ENCODE measurements around the gene NT5DC1.

NT5DC1 gene
- 25.5 to 63.9 (median 32.3) reads per million in 9 experiments for total RNA-seq

DNA sequence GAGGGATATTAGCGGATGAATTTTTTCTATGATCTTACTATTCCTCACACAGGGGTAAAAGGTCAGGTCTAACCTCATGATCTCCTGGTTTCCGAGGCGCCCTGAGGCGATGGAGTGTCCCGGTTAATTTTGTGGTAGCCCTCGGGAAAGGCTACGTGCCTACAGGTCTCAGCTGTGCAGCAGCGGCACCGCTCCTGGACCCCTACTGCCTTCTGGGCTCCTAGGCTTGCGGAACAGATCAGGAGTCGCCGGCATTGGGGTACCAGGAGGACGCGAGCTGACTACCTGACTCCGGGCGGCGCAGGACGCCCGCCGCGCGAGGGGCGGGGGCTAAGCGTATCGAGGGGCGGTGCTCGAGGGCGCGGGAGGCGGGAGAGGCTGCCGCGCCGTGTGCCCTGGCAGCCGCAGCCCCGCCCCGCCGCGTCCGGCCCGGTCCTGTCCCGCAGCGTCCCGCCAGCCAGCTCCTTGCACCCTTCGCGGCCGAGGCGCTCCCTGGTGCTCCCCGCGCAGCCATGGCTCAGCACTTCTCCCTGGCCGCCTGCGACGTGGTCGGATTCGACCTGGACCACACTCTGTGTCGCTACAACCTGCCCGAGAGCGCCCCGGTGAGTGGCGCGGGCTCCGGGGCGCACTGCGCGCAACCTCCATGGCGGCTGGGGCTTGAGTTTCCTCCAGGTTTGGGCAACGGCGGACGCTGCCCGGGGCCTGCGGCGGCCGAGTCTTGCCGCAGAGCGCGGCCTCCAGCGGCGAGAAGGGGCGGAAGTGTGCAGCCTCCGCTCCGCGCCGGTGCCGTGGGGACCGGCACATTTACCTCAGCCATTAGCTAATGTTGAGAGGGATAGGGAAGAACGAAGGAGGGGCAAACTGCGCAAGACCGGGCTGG lies at the start of gene NT5DC1:
Gene NT5DC1, plus strand, starts transcription at position 435 of the 883 bp plus-strand sequence. Its CDS starts 78 bp downstream, at position 513.
- peaks cover 42 to 51% of the 10 kb centered on the region in 2 donors for H3K4me1 Mint-ChIP-seq (ENCODE audit: low read depth in 2 of 2)
- peak within 1 kb of the TSS; percentile 85 to 91 for H3K27ac Mint-ChIP-seq
- H3K4me3 Mint-ChIP-seq, result peak within 1 kb of the TSS; percentile 92 to 93
- no peaks in the 10 kb centered on the region for H3K27me3 Mint-ChIP-seq
- no peaks in the 10 kb centered on the region for H3K36me3 Mint-ChIP-seq (ENCODE audit: insufficient read depth)
- DNase-seq (peak; percentile 76 to 82 (median 82)), ATAC-seq (replicated peaks) (peak; percentile 87)
- H3K9me3 Mint-ChIP-seq, result no peaks in the 10 kb centered on the region

DNA sequence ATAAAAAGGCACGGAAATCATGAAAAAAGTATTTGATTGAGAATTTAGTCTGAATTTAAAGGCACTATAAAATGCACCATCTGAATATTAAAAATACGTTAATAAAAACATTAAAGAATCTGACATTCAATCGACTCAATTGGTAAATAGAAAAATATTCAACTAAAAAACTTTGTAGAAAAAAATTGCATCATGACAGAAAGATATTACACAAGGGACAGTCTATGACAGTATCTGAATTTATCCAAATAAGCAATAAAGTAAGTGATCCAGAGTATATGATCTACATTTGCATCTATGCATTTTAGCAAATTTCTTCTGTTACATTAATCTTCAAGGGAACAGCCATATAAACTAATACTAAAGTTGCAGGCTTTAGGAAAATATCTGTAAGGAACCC lies 49.4 kb upstream of the NT5DC1 start:
- Mint-ChIP-seq H3K27me3 (peaks cover 19 to 23% of the 10 kb centered on the region in 2 donors), H3K36me3 (ENCODE audit: insufficient read depth) (no peaks in the 10 kb centered on the region), H3K4me1 (ENCODE audit: low read depth in 2 of 2) (no peaks in the 10 kb centered on the region), H3K27ac (no peak overlapping the region), H3K4me3 (no peak overlapping the region), H3K9me3 (no peaks in the 10 kb centered on the region)
- no peak for ATAC-seq (replicated peaks)
- no peak for DNase-seq

DNA sequence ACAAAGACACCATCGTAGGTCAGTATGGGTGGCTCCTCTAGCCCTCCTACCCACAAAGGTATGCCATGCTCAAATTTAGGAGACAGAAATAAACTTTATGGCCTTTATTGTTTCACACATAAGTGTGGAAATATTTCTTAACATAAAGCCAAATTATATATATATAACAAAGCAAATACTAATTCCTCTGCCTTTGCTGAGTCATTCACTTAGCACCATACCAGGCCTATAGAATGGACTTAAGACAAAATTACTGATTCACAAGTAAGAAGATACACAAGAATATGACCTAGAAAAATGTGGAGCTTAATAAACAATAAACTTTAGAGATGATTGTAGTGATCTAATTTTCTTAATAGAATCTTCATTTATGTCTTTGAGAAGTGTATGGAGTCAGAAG lies 45.1 kb upstream of the NT5DC1 start:
- H3K9me3 Mint-ChIP-seq, result no peaks in the 10 kb centered on the region
- H3K36me3 Mint-ChIP-seq (ENCODE audit: insufficient read depth), result no peaks in the 10 kb centered on the region
- no peak for ATAC-seq (replicated peaks)
- peaks cover 4 to 17% of the 10 kb centered on the region in 2 donors for H3K27me3 Mint-ChIP-seq
- H3K4me1 Mint-ChIP-seq (ENCODE audit: low read depth in 2 of 2), result no peaks in the 10 kb centered on the region
- no peak overlapping the region for H3K27ac Mint-ChIP-seq
- DNase-seq, result no peak
- H3K4me3 Mint-ChIP-seq, result no peak overlapping the region

DNA sequence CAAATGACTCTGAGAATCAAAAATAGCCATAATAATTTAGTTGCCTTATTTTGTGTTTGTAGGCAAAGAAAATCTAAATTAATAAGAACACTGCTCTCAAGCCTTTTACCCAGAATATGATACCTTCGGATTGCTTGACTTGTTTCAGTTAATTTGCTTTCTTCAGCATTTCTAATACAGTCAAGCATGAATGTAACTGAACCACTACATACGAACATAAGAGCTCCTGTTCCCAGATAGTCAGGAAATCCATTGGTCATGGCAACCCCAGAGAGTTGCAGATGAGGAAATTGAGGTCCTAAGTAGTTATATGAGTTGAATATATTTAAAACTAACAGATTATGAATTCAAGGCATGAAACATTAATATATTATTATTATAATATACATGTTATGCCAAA lies 42.9 kb upstream of the NT5DC1 start:
- no peaks in the 10 kb centered on the region for H3K9me3 Mint-ChIP-seq

DNA sequence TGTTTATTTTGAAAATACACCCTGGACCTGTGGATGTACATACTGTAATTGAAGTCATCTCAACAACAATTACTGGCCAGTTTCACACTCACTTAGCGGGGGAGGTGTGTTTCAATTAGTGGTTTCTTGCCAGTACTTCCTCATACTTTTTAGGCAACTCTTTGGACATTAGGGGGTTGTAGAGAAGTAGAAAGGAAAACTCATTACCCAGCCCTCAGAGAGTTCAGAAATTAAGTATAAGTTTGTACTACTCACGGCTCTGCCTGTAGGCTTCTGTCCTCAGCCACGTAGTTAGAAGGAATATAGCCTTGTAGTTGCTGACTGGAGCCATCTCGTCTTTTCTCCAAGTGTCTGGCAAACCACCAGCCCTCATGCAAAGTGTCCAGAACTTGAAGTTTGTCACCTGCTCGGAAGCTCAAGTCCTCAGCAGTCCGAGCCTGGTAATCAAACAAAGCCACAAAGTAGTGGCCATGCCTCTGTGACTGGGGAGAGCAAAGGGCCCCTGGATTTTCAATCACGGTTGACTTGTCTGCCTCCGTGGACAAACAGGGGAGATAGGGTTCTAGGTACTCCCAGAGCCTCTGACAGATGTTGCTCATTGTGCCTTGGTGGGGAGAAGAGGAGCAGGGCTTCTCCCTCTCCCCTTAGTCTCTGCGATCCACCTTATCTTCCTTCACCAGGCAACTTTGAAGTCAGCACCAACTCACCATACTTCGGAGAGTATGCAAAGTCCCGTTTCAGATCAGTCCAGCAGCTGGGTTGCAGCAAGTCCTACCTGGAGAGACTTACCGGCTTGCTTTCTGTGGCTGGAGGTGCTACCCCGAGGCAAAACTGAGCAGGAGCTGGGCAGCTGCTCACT lies 40.7 kb upstream of the NT5DC1 start:
- H3K27me3 Mint-ChIP-seq, result peaks cover 0 to 20% of the 10 kb centered on the region in 2 donors
- H3K36me3 Mint-ChIP-seq (ENCODE audit: insufficient read depth), result no peaks in the 10 kb centered on the region
- DNase-seq (no peak), ATAC-seq (replicated peaks) (no peak)
- no peaks in the 10 kb centered on the region for H3K4me1 Mint-ChIP-seq (ENCODE audit: low read depth in 2 of 2)
- no peak overlapping the region for H3K27ac Mint-ChIP-seq
- H3K4me3 Mint-ChIP-seq, result no peak overlapping the region
- no peaks in the 10 kb centered on the region for H3K9me3 Mint-ChIP-seq

More for the DNA sequence above, 42.9 kb upstream of the NT5DC1 start:
- Mint-ChIP-seq H3K4me1 (ENCODE audit: low read depth in 2 of 2) (no peaks in the 10 kb centered on the region), H3K4me3 (no peak overlapping the region), H3K27ac (no peak overlapping the region), H3K27me3 (peaks cover 0 to 20% of the 10 kb centered on the region in 2 donors), H3K36me3 (ENCODE audit: insufficient read depth) (no peaks in the 10 kb centered on the region)
- DNase-seq (no peak), ATAC-seq (replicated peaks) (no peak)

DNA sequence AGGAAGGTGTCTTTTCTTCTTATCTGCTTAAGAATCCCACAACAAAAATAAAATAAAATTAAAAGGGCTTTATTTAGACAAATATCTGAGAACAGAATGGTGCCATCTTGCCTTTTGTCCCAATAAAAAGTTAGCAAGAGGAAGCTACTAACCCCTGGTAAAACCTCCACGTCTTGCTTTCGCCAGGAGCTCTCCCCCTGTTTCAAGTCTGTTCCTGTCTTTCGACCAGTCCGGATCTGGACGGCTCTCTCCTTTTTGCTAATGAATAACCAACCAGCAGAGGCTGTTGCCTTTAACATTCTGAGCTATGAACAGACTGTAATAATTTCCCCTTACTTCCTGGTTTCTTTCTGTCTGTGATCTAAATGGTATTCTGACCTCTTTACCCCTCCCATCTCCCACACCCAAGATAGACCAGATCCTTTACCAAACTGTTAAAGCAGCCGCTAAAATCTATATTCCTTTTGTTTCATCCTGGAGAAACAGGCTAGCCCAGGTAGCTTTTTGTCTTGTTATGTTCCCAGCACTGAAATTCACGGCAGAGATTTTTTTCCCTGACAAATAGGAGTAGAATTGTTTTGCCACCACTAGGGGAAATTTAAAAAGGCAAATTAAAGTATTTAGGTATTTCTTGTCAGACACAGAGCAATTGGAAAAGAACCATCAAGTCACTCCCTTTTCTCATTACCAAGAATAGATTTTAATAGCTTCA lies 39.9 kb upstream of the NT5DC1 start, which contains the start of gene FRK:
Gene FRK, minus strand, starts transcription at position 320 of the 712 bp plus-strand sequence. CDS start 580 bp downstream, outside the sequence.
- H3K9me3 Mint-ChIP-seq, result no peaks in the 10 kb centered on the region
- no peak for DNase-seq
- no peaks in the 10 kb centered on the region for H3K4me1 Mint-ChIP-seq (ENCODE audit: low read depth in 2 of 2)
- ATAC-seq (replicated peaks), result no peak
- H3K27me3 Mint-ChIP-seq, result peaks cover 0 to 20% of the 10 kb centered on the region in 2 donors
- H3K36me3 Mint-ChIP-seq (ENCODE audit: insufficient read depth), result no peaks in the 10 kb centered on the region
- no peak within 1 kb of the TSS for H3K27ac Mint-ChIP-seq
- no peak within 1 kb of the TSS for H3K4me3 Mint-ChIP-seq

DNA sequence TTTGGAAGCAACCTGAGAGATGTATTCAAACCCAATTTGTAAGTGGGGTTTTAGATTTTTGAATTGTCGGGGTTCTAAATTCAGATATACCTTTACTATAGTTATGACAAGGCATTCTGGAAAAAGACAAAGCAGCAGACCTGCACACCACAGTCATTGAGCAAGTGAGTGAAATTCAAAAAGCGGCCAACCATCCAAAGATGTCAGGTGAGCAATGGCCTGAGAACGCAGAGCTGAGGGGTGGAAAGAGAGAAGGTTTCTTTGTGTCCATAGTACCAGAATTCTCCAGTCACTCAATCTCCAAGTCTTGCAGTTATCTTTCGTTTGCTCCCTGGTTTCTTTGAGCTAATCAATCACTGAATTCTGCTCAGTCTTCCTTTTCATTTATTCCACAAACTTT lies 38.2 kb upstream of the NT5DC1 start:
- DNase-seq, result no peak
- H3K27ac Mint-ChIP-seq, result no peak overlapping the region
- ATAC-seq (replicated peaks), result no peak
- no peaks in the 10 kb centered on the region for H3K9me3 Mint-ChIP-seq
- no peak overlapping the region for H3K4me3 Mint-ChIP-seq
- H3K27me3 Mint-ChIP-seq, result peaks cover 7 to 17% of the 10 kb centered on the region in 2 donors
- no peaks in the 10 kb centered on the region for H3K36me3 Mint-ChIP-seq (ENCODE audit: insufficient read depth)
- H3K4me1 Mint-ChIP-seq (ENCODE audit: low read depth in 2 of 2), result no peaks in the 10 kb centered on the region

DNA sequence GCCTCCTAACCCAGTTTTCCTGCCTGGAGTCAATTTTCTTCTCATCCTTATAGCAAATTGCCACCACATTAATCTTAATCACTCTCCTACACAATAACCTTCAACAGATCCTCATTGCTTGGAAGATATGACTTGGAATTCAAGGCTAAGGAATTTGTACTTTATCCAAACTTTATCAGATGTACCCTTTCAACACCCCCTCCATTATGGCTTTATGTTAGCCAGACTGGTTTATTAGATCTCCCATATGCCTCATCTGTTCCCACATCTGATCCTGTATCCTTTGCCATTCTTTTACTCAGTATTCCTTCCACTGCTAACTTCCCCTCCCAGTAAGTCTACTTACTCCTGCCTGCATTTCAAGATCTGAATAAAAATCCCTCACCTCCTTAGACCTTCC lies 36.0 kb upstream of the NT5DC1 start:
- H3K9me3 Mint-ChIP-seq, result no peaks in the 10 kb centered on the region
- H3K27ac Mint-ChIP-seq, result no peak overlapping the region
- peaks cover 7 to 14% of the 10 kb centered on the region in 2 donors for H3K27me3 Mint-ChIP-seq
- ATAC-seq (replicated peaks) (no peak), DNase-seq (no peak)
- no peaks in the 10 kb centered on the region for H3K36me3 Mint-ChIP-seq (ENCODE audit: insufficient read depth)
- no peaks in the 10 kb centered on the region for H3K4me1 Mint-ChIP-seq (ENCODE audit: low read depth in 2 of 2)
- H3K4me3 Mint-ChIP-seq, result no peak overlapping the region

DNA sequence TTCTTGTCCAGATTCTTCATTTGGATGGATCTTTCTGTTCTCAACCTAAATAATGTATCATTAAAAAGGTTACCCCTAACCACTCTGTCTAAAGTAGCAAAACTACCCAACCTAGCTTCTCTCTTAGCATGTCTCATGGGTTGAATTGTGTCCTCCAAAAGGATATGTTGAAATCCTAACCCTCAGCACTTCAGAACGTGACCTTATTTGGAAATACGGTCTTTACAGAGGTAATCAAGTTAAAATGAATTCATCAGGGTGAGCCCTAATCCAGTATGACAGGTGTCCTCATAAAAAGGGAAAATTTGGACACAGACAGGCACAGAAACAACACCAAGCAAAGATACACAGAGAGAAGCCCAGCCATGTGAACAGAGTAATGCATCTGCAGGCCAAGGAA lies 33.9 kb upstream of the NT5DC1 start:
- no peaks in the 10 kb centered on the region for H3K4me1 Mint-ChIP-seq (ENCODE audit: low read depth in 2 of 2)
- DNase-seq (no peak), ATAC-seq (replicated peaks) (no peak)
- peaks cover under 1 to 7% of the 10 kb centered on the region in 2 donors for H3K27me3 Mint-ChIP-seq
- no peak overlapping the region for H3K27ac Mint-ChIP-seq
- H3K4me3 Mint-ChIP-seq, result no peak overlapping the region
- H3K9me3 Mint-ChIP-seq, result no peaks in the 10 kb centered on the region
- H3K36me3 Mint-ChIP-seq (ENCODE audit: insufficient read depth), result no peaks in the 10 kb centered on the region

DNA sequence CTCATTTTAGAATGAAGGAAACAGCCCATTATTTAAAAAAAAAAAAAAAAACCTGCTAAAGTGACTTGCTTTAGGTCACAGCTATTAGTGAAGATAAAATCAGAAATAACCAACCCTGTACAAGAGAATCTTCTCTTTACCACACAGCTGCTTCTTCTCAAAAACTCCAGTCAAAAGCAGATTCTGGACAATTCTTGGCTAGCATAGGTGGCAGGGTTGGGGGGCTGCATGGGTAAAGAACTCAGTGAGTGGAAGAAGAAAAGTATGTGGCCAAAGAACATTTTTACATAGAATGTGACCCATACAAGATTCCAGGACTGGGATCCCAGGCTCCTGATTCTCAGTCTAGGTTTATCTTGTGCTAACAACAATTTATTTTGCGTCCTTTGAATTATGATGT lies 30.6 kb upstream of the NT5DC1 start:
- Mint-ChIP-seq H3K4me3 (no peak overlapping the region), H3K27me3 (peaks cover 0 to 7% of the 10 kb centered on the region in 2 donors), H3K27ac (no peak overlapping the region), H3K9me3 (no peaks in the 10 kb centered on the region), H3K4me1 (ENCODE audit: low read depth in 2 of 2) (no peaks in the 10 kb centered on the region), H3K36me3 (ENCODE audit: insufficient read depth) (no peaks in the 10 kb centered on the region)
- ATAC-seq (replicated peaks) (no peak), DNase-seq (no peak)

DNA sequence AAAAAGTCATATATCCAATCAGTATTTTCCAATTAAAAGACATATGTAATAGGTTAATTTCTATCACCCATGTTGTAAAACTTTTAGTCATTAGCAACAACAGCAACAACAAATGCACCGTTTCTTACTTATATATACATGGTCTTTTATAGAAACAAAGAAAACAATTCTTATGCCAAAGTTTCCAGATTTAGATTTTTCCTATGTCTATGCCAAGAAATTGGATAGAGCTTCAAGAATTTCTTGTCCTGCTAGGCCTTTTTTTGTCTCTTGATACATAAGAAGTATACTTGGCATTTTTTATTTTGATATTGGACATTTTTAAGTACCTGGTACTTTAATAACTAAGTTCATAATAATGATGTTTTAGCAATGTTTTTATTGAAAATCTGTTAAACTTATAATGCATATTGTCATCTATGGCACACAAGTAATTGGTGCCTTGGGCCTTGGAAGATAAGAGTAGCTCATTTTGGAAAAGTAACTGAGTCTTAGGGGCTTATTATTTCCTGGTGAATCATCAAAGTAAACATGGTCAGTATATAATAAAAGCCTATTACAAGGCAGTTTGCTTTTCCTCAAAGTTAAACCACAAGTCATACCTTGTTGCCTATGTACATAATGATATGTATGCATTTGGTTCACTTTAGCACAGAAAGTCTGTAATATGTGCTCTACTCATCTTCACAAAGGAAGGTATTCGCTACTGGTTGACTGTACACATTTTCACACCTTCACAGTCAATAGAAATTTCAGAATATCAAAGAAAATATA lies 29.9 kb upstream of the NT5DC1 start:
- Mint-ChIP-seq H3K27me3 (peaks cover 0 to 7% of the 10 kb centered on the region in 2 donors), H3K36me3 (ENCODE audit: insufficient read depth) (no peaks in the 10 kb centered on the region), H3K4me3 (no peak overlapping the region), H3K9me3 (no peaks in the 10 kb centered on the region), H3K4me1 (ENCODE audit: low read depth in 2 of 2) (no peaks in the 10 kb centered on the region), H3K27ac (no peak overlapping the region)
- DNase-seq, result no peak
- no peak for ATAC-seq (replicated peaks)

DNA sequence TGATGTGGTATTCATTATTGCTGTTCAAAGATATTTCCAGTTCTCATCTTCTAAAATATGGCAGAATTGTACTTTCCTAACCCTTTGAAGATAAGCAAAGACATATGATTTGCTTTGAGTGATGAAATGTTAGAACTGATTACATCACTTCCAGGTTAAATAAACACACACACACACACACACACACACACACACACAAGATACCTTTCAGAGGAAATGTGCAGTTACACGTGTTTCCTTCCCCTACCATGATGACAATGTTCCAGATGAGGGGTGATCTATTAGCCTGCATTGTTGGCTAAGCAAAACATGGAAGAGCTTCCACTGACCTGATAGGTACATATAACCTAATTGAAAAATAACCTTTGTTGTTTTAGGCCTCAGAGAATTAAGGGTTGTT lies 28.3 kb upstream of the NT5DC1 start:
- H3K9me3 Mint-ChIP-seq, result no peaks in the 10 kb centered on the region
- ATAC-seq (replicated peaks), result no peak
- no peak overlapping the region for H3K27ac Mint-ChIP-seq
- no peak overlapping the region for H3K4me3 Mint-ChIP-seq
- no peaks in the 10 kb centered on the region for H3K4me1 Mint-ChIP-seq (ENCODE audit: low read depth in 2 of 2)
- no peak for DNase-seq
- no peaks in the 10 kb centered on the region for H3K36me3 Mint-ChIP-seq (ENCODE audit: insufficient read depth)
- peaks cover 2 to 6% of the 10 kb centered on the region in 2 donors for H3K27me3 Mint-ChIP-seq
